H9 (cell line): ENCODE data around the gene PALM2AKAP2. TPM values are rescaled to one million over a fixed set of nuclear protein-coding genes. Genes with fewer than 3 reads are reported as not detected.

ENCODE experiments used
- DNase-seq: peaks from one replicate; pipeline ENCODE4 v3.0.0-alpha.2; 2017
- H2AFZ ChIP-seq: one replicate; pipeline ENCODE4 v1.6.1; 2013; ENCODE audit warnings: mild to moderate bottlenecking, low read length, control low read depth, moderate library complexity
- H2AK5ac ChIP-seq: 2 replicates; pipeline ENCODE4 v1.6.1; 2013; ENCODE audit warnings: low read length, control low read depth, mixed read lengths; ENCODE audit not compliant: insufficient read length
- H2BK120ac ChIP-seq: one replicate; pipeline ENCODE4 v1.6.1; 2013; ENCODE audit warnings: low read depth, mild to moderate bottlenecking, low read length, control low read depth, inconsistent platforms; ENCODE audit not compliant: poor library complexity, severe bottlenecking
- H2BK12ac ChIP-seq: 2 replicates; pipeline ENCODE4 v1.6.1; 2013; ENCODE audit warnings: low read length, control low read depth, mixed read lengths, low read depth; ENCODE audit not compliant: insufficient read length
- H2BK15ac ChIP-seq: 2 replicates; pipeline ENCODE4 v1.6.1; 2013; ENCODE audit warnings: low read depth, low read length, control low read depth
- H2BK20ac ChIP-seq: one replicate; pipeline ENCODE4 v1.6.1; 2013; ENCODE audit warnings: low read depth, mild to moderate bottlenecking, low read length, control low read depth, inconsistent platforms; ENCODE audit not compliant: poor library complexity, severe bottlenecking
- H2BK5ac ChIP-seq: 2 replicates; pipeline ENCODE4 v1.6.1; 2013; ENCODE audit warnings: low read length, control low read depth, mixed read lengths; ENCODE audit not compliant: insufficient read length
- H3K14ac ChIP-seq: 2 replicates; pipeline ENCODE4 v1.6.1; 2013; ENCODE audit warnings: low read length, control low read depth; ENCODE audit not compliant: insufficient read depth
- H3K18ac ChIP-seq: 2 replicates; pipeline ENCODE4 v1.6.1; 2013; ENCODE audit warnings: low read depth, mild to moderate bottlenecking, mixed read lengths, low read length, control low read depth; ENCODE audit not compliant: insufficient read length
- H3K23ac ChIP-seq: 2 replicates; pipeline ENCODE4 v1.6.1; 2013; ENCODE audit warnings: low read length, control low read depth, mixed read lengths, low read depth; ENCODE audit not compliant: insufficient read length
- H3K23me2 ChIP-seq: 2 replicates; pipeline ENCODE4 v1.6.1; 2013; ENCODE audit warnings: low read depth, mild to moderate bottlenecking, mixed read lengths, low read length, control low read depth; ENCODE audit not compliant: insufficient read length, poor library complexity, severe bottlenecking
- H3K27ac ChIP-seq: 2 replicates; pipeline ENCODE4 v1.5.1; 2013; ENCODE audit warnings: low read length, control low read depth, mixed read lengths, low read depth; ENCODE audit not compliant: insufficient read length
- H3K27me3 ChIP-seq: 2 replicates; pipeline ENCODE4 v1.6.1; 2013; ENCODE audit warnings: low read length, control low read depth, inconsistent platforms; ENCODE audit not compliant: insufficient read depth
- H3K4ac ChIP-seq: 2 replicates; pipeline ENCODE4 v1.6.1; 2013; ENCODE audit warnings: low read depth, mild to moderate bottlenecking, control low read depth, inconsistent platforms, low read length, moderate library complexity
- H3K4me1 ChIP-seq: 2 replicates; pipeline ENCODE4 v1.6.1; 2013; ENCODE audit warnings: low read length, control low read depth, inconsistent platforms; ENCODE audit not compliant: insufficient read depth
- H3K4me2 ChIP-seq: 2 replicates; pipeline ENCODE4 v1.6.1; 2013; ENCODE audit warnings: low read length, control low read depth, mixed read lengths; ENCODE audit not compliant: insufficient read length, insufficient read depth
- H3K56ac ChIP-seq: 2 replicates; pipeline ENCODE4 v1.6.1; 2013; ENCODE audit warnings: low read depth, mild to moderate bottlenecking, mixed read lengths, low read length, control low read depth; ENCODE audit not compliant: insufficient read length
- H3K79me1 ChIP-seq: 2 replicates; pipeline ENCODE4 v1.6.1; 2013; ENCODE audit warnings: low read depth, mild to moderate bottlenecking, moderate library complexity, low read length, control low read depth, inconsistent platforms; ENCODE audit not compliant: insufficient read depth, poor library complexity, severe bottlenecking
- H3K79me2 ChIP-seq: 2 replicates; pipeline ENCODE4 v1.6.1; 2013; ENCODE audit warnings: low read length, control low read depth, inconsistent platforms; ENCODE audit not compliant: insufficient read depth
- H3K9ac ChIP-seq: 2 replicates; pipeline ENCODE4 v1.6.1; 2013; ENCODE audit warnings: low read length, control low read depth, mixed read lengths; ENCODE audit not compliant: insufficient read length; ENCODE audit errors: extremely low read depth
- H3K9me3 ChIP-seq: one replicate; pipeline ENCODE4 v1.6.1; 2013; ENCODE audit warnings: low read depth, low read length, inconsistent platforms; ENCODE audit not compliant: control insufficient read depth
- H3T11ph ChIP-seq: one replicate; pipeline ENCODE4 v1.6.1; 2013; ENCODE audit warnings: mild to moderate bottlenecking, low read length, control low read depth, inconsistent platforms
- H4K20me1 ChIP-seq: one replicate; pipeline ENCODE4 v1.6.1; 2013; ENCODE audit not compliant: control insufficient read depth, insufficient read length, insufficient read depth
- H4K5ac ChIP-seq: 2 replicates; pipeline ENCODE4 v1.6.1; 2013; ENCODE audit warnings: low read depth, mild to moderate bottlenecking, mixed read lengths, low read length, control low read depth; ENCODE audit not compliant: insufficient read length
- H4K8ac ChIP-seq: replicated peaks from 2 replicates; pipeline ENCODE4 v1.6.1; 2013; ENCODE audit warnings: low read length, control low read depth, mixed read lengths, low read depth; ENCODE audit not compliant: insufficient read length
- H4K91ac ChIP-seq: 2 replicates; pipeline ENCODE4 v1.6.1; 2013; ENCODE audit warnings: low read depth, mild to moderate bottlenecking, moderate library complexity, mixed read lengths, low read length, control low read depth; ENCODE audit not compliant: insufficient read length
- H3K27ac Mint-ChIP-seq, 3 experiments: 2 replicates in 2 of 3; 3 replicates in 1 of 3; pipeline ENCODE4 v1.8.0; 2020 to 2021; ENCODE audit warnings: mixed read lengths in 3 of 3, mild to moderate bottlenecking in 1 of 3, moderate library complexity in 1 of 3
- H3K27me3 Mint-ChIP-seq: 2 replicates; pipeline ENCODE4 v1.8.0; 2021; ENCODE audit warnings: low read depth, mild to moderate bottlenecking, moderate library complexity, mixed read lengths
- H3K36me3 Mint-ChIP-seq, 3 experiments: 2 replicates in 2 of 3; 3 replicates in 1 of 3; pipeline ENCODE4 v1.8.0; 2020 to 2021; ENCODE audit warnings: low read depth in 3 of 3, mixed read lengths in 3 of 3; ENCODE audit not compliant: insufficient read depth in 1 of 3
- H3K4me1 Mint-ChIP-seq, 2 experiments: 2 replicates each; pipeline ENCODE4 v1.8.0; 2020; ENCODE audit warnings: mixed read lengths in 2 of 2
- H3K4me3 Mint-ChIP-seq, 2 experiments: 2 replicates in 1 of 2; 3 replicates in 1 of 2; pipeline ENCODE4 v1.8.0; 2020 to 2021; ENCODE audit warnings: mild to moderate bottlenecking in 2 of 2, mixed read lengths in 2 of 2, moderate library complexity in 1 of 2
- H3K9me3 Mint-ChIP-seq, 2 experiments: 2 replicates in 1 of 2; 3 replicates in 1 of 2; pipeline ENCODE4 v1.8.0; 2020; ENCODE audit warnings: mild to moderate bottlenecking in 2 of 2, mixed read lengths in 2 of 2, moderate library complexity in 1 of 2
- WGBS: extraction: QIAGEN DNeasy Blood & Tissue Kit; methylation state at CpG from one replicate; pipeline ENCODE4 v1.1.7; 2013; ENCODE audit warnings: missing lambda C conversion rate, low lambda C conversion rate, mixed read lengths; ENCODE audit not compliant: insufficient read length; ENCODE audit errors: extremely low coverage; 5-methylcytosine and 5-hydroxymethylcytosine counted together
- long read RNA-seq: library from polyadenylated mRNA; unstranded; transcript quantifications from one replicate; pipeline ENCODE4 v2.0.0, GENCODE V29; 2020
- total RNA-seq: library from RNA; stranded (reverse); gene quantifications from 2 replicates; pipeline ENCODE4 v1.2.1, GENCODE V29; 2021
- TF ChIP-seq, protein P1 (sequence below): fragments of 200-600 bp; sonication (generic); conservative IDR thresholded peaks from 3 replicates; pipeline ENCODE4 v1.8.0; 2021; ENCODE audit warnings: antibody characterized with exemption, mild to moderate bottlenecking

Gene PALM2AKAP2
- total RNA-seq = 3.6 and 4.0 TPM in 2 replicates
- long read RNA-seq, partial matches to known transcripts = 0 of 5 reads
- long read RNA-seq, other reads (novel, unspliced or antisense) = 5 of 5 reads

DNA sequence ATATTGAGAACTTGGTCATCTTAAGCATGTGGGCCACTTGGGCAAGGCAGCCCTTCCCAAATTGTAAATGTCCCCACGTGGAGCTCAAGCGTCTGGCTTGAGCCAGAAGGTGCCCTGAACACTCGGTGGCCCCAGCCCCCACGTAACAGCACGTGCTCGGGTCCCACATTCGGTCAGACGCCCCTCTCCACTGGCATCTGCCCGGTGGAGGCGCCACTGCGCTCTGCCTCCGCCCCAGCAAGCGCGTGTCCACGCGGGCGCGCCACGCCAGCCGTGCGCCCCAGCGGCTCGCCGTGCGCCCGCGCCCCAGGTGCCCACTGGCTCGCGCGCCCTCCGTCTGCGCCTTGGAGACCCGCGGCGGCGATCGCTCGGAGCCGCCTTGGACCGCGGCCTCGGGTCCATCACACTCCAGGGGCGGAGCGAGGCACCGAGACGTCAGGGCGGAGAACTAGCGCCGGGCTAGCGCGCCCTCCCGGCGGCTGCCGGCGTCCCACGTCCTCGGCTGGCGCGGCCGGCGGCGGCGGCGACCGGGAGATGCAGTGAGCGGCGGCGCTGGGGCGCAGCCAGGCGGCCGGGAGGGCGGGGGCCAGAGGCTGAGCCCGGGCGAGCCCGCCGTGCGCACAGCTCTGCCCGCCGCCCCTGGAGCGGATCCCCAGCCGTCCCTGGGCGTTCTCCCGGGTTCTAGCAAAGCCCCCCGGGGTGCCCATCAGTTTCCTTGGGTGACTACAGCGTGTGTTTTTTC, at the start of gene PALM2AKAP2:
PALM2AKAP2 (plus strand) TSS at position 488 of the 742 bp plus-strand sequence. CDS start 291 bp downstream, outside the sequence.
- Histone ChIP-seq H2AFZ (peak within 1 kb of the TSS; percentile 63), H3K79me2 (peaks cover 5% of the 10 kb centered on the region; the same call in 1 of the 2 replicates), H4K91ac (no peak within 1 kb of the TSS), H3K79me1 (no peaks in the 10 kb centered on the region), H2BK15ac (no peak within 1 kb of the TSS), H4K8ac (no peak within 1 kb of the TSS), H2BK20ac (no peak within 1 kb of the TSS), H3K4me1 (0 out of 2 replicates have a peak, but pooled peaks cover 2% of the 10 kb centered on the region), H3K23me2 (peaks cover 6% of the 10 kb centered on the region), H4K20me1 (no peaks in the 10 kb centered on the region), H3K14ac (peak within 1 kb of the TSS; percentile 52; the same call in 1 of the 2 replicates), H2BK12ac (no peak within 1 kb of the TSS), H3K56ac (no peak within 1 kb of the TSS), H3K4me2 (peak within 1 kb of the TSS; percentile 88), H3K23ac (no peak within 1 kb of the TSS), H3K27ac (no peak within 1 kb of the TSS), H3K9ac (peak within 1 kb of the TSS; percentile 25), H2BK5ac (no peak within 1 kb of the TSS), H3K18ac (no peak within 1 kb of the TSS), H3T11ph (no peak within 1 kb of the TSS), H3K9me3 (no peaks in the 10 kb centered on the region), H3K27me3 (no peaks in the 10 kb centered on the region; the same call in 1 of the 2 replicates), H2BK120ac (no peak within 1 kb of the TSS), H3K4ac (no peak within 1 kb of the TSS), H2AK5ac (no peak within 1 kb of the TSS), H4K5ac (no peak within 1 kb of the TSS)
- Mint-ChIP-seq H3K27me3 (peaks cover 43% of the 10 kb centered on the region), H3K27ac (no peak within 1 kb of the TSS), H3K9me3 (no peaks in the 10 kb centered on the region), H3K36me3 (no peaks in the 10 kb centered on the region), H3K4me3 (peak within 1 kb of the TSS; percentile 74 to 91), H3K4me1 (peaks cover 4 to 13% of the 10 kb centered on the region in 2 experiments)
- no CpG with 5 or more reads among the region's 85 CpGs for WGBS
- TF ChIP-seq, protein P1, sequence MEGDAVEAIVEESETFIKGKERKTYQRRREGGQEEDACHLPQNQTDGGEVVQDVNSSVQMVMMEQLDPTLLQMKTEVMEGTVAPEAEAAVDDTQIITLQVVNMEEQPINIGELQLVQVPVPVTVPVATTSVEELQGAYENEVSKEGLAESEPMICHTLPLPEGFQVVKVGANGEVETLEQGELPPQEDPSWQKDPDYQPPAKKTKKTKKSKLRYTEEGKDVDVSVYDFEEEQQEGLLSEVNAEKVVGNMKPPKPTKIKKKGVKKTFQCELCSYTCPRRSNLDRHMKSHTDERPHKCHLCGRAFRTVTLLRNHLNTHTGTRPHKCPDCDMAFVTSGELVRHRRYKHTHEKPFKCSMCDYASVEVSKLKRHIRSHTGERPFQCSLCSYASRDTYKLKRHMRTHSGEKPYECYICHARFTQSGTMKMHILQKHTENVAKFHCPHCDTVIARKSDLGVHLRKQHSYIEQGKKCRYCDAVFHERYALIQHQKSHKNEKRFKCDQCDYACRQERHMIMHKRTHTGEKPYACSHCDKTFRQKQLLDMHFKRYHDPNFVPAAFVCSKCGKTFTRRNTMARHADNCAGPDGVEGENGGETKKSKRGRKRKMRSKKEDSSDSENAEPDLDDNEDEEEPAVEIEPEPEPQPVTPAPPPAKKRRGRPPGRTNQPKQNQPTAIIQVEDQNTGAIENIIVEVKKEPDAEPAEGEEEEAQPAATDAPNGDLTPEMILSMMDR = peak; percentile 41; the same call in 2 of the 3 replicates
- peak; percentile 68 for DNase-seq
